BE2C (cell line): Measurements from ENCODE around the gene TXNDC2.

Experiments used
- DNase-seq: peaks from one replicate; pipeline ENCODE4 v3.0.0-alpha.2; 2020
- H3K27me3 ChIP-seq: fragments of 250-450 bp; sonication (Bioruptor Pico); 2 replicates; pipeline ENCODE4 v1.5.1; 2020; ENCODE audit warnings: mild to moderate bottlenecking
- H3K36me3 ChIP-seq: fragments of 250-450 bp; sonication (Bioruptor Pico); 2 replicates; pipeline ENCODE4 v1.5.1; 2020; ENCODE audit warnings: mild to moderate bottlenecking
- H3K4me1 ChIP-seq: fragments of 250-450 bp; sonication (Bioruptor Pico); 2 replicates; pipeline ENCODE4 v1.5.1; 2020
- H3K4me3 ChIP-seq: 2 replicates; pipeline ENCODE4 v1.5.1; 2011; ENCODE audit warnings: low read depth, low read length
- H3K9me3 ChIP-seq: fragments of 250-450 bp; sonication (Bioruptor Pico); 2 replicates; pipeline ENCODE4 v1.5.1; 2020
- TF ChIP-seq, protein P1 (sequence below): IDR thresholded peaks from 2 replicates; pipeline ENCODE4 v1.5.1; 2012; ENCODE audit warnings: mild to moderate bottlenecking, low read depth, low read length

Gene TXNDC2

DNA sequence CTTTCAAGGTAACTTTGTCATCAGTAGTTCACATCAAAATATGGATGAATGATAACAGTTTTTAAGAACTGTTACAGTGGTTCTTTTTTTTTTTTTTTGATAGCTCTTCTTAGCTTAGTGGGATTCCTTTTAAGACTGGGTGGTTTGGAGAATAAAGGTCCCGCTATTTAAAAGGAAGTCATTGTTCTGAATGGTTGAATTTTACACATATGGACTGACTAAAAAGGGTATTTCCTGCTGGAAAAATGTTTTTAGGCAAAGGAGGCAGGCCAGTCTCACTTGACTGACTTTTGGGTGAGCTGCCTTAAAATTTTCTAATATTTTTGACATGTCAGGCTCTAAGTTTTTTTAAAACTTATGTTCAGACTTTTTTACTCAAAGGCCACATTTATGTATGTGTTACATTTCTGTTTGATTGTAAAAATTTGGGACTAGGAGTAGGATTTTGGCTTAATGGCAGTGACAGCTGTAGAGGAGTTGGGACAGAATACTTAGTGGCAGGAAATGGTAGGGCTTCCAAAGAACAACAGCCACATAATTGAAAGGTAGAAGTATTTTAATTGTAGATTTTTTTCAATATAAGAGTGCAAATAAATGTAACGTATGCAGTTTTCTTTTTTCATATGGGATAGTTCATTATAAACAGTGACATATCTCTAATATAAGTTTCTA, 41.8 kb downstream of the TXNDC2 start:
- TF ChIP-seq, protein P1, sequence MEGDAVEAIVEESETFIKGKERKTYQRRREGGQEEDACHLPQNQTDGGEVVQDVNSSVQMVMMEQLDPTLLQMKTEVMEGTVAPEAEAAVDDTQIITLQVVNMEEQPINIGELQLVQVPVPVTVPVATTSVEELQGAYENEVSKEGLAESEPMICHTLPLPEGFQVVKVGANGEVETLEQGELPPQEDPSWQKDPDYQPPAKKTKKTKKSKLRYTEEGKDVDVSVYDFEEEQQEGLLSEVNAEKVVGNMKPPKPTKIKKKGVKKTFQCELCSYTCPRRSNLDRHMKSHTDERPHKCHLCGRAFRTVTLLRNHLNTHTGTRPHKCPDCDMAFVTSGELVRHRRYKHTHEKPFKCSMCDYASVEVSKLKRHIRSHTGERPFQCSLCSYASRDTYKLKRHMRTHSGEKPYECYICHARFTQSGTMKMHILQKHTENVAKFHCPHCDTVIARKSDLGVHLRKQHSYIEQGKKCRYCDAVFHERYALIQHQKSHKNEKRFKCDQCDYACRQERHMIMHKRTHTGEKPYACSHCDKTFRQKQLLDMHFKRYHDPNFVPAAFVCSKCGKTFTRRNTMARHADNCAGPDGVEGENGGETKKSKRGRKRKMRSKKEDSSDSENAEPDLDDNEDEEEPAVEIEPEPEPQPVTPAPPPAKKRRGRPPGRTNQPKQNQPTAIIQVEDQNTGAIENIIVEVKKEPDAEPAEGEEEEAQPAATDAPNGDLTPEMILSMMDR: no peak
- no peak for DNase-seq
- H3K4me1 ChIP-seq: no peaks in the 10 kb centered on the region

DNA sequence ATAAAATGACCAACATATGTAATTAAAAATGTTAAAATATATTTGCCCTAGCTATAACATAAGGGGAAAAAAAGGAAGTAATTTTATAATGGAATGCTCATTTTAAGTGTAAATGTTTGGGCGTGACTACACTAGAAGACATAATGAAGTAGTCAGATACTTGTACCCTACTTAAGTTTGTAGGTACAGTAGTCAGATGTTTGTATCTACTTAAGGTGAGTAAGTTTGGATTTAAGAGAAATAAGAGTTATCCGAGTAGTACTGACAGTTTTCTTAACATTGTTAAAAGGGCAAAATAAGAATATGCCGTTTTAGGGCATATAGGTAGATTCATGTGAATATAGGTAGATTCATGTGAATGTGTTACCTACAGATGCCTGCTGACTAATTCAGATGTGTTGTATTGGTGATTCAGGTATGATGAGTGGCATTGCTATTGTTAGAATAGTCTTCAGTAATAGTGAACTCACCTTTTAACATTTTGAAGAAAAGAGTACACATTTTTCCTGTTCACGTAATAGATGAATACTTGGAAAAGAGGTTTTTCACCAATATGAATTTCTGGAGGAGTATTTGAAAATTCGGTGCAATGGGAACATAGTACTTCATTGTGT, 43.0 kb downstream of the TXNDC2 start:
- no peaks in the 10 kb centered on the region for H3K4me1 ChIP-seq
- no peak for DNase-seq
- H3K36me3 ChIP-seq: peaks cover 2% of the 10 kb centered on the region; the same call in 1 of the 2 replicates
- TF ChIP-seq, protein P1: no peak
- H3K4me3 ChIP-seq: no peak overlapping the region
- no peaks in the 10 kb centered on the region for H3K27me3 ChIP-seq
- no peaks in the 10 kb centered on the region for H3K9me3 ChIP-seq

More for the DNA sequence above, 41.8 kb downstream of the TXNDC2 start:
- Histone ChIP-seq H3K36me3 (no peaks in the 10 kb centered on the region), H3K4me3 (no peak overlapping the region), H3K9me3 (no peaks in the 10 kb centered on the region), H3K27me3 (no peaks in the 10 kb centered on the region)

- no peaks in the 10 kb centered on the region for H3K27me3 ChIP-seq
- peaks cover 5% of the 10 kb centered on the region; the same call in 1 of the 2 replicates for H3K36me3 ChIP-seq
- DNase-seq: no peak
- H3K4me1 ChIP-seq: no peaks in the 10 kb centered on the region
- no peak overlapping the region for H3K4me3 ChIP-seq
- TF ChIP-seq, protein P1: no peak
- H3K9me3 ChIP-seq: no peaks in the 10 kb centered on the region
These were observed 44.6 kb downstream of the TXNDC2 start for GRCh38 chr18:9930299-9930884.

GRCh38 chr18:9931146-9931545, 45.4 kb downstream of the TXNDC2 start:
- TF ChIP-seq, protein P1: no peak
- DNase-seq: no peak
- H3K27me3 ChIP-seq: no peaks in the 10 kb centered on the region
- H3K4me3 ChIP-seq: no peak overlapping the region
- H3K36me3 ChIP-seq: peaks cover 5% of the 10 kb centered on the region; the same call in 1 of the 2 replicates
- no peaks in the 10 kb centered on the region for H3K4me1 ChIP-seq
- H3K9me3 ChIP-seq: no peaks in the 10 kb centered on the region

DNA sequence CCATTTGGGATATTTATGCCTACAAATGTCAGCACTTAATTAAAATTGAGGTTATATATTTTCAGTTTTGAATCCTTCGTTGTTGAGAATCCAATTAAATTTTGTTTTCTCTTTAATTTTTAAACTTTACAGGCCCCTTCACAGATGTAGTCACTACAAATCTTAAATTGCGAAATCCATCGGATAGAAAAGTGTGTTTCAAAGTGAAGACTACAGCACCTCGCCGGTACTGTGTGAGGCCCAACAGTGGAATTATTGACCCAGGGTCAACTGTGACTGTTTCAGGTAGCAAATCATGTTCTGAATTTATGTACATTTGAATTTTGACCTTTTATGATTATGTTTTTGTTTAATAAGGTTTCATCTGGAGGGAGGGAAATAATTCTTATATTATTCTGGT, 45.9 kb downstream of the TXNDC2 start:
- no peaks in the 10 kb centered on the region for H3K4me1 ChIP-seq
- no peaks in the 10 kb centered on the region for H3K9me3 ChIP-seq
- H3K36me3 ChIP-seq: peaks cover 7% of the 10 kb centered on the region
- TF ChIP-seq, protein P1: no peak
- no peaks in the 10 kb centered on the region for H3K27me3 ChIP-seq
- H3K4me3 ChIP-seq: no peak overlapping the region
- no peak for DNase-seq

DNA sequence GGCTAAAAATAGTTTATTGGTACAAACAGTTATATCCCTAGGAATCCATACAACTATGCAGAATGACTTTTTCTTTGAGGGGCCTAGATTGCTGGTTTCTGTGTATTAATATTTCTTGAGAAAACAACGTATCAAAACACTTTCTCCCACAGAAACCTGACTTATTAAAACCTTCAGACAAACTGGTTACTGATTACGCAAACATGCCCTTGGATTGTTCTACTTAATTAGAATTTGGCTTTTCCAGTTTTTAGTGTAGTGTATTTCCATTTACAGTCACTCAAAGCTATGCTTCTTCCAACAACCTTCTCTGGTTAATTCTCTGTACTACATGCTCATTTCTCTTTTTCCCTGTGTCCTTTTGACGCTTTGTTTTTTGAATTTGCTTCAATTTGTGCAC, 48.1 kb downstream of the TXNDC2 start:
- H3K4me3 ChIP-seq: no peak overlapping the region
- no peak for DNase-seq
- peaks cover 11% of the 10 kb centered on the region for H3K36me3 ChIP-seq
- H3K27me3 ChIP-seq: no peaks in the 10 kb centered on the region
- no peaks in the 10 kb centered on the region for H3K4me1 ChIP-seq
- H3K9me3 ChIP-seq: no peaks in the 10 kb centered on the region
- TF ChIP-seq, protein P1: no peak
